ENCODE measurements around the gene MINK1.
A peak's percentile ranks its signal among the peaks of the same experiment; 100 is the strongest.

The MINK1 gene

DNA sequence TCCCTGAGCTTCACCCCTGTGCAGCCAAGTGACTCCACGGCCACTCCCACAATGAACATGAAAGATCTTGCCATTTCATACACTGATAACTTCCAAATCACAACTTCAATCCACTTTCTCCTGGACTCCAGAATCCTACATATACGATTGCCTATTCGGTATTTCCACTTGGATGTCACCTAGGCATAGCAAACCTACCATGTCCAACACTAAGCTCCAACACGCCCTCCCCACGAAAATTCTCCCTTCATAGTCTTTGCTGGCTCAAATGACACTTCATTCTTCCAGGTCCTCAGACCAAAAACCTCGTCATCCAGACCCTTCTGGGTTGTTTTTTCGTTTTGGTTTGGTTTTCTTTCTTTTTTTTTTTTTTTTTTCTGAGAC, 42.4 kb upstream of the MINK1 start (continued):
- TF ChIP-seq, protein P1, sequence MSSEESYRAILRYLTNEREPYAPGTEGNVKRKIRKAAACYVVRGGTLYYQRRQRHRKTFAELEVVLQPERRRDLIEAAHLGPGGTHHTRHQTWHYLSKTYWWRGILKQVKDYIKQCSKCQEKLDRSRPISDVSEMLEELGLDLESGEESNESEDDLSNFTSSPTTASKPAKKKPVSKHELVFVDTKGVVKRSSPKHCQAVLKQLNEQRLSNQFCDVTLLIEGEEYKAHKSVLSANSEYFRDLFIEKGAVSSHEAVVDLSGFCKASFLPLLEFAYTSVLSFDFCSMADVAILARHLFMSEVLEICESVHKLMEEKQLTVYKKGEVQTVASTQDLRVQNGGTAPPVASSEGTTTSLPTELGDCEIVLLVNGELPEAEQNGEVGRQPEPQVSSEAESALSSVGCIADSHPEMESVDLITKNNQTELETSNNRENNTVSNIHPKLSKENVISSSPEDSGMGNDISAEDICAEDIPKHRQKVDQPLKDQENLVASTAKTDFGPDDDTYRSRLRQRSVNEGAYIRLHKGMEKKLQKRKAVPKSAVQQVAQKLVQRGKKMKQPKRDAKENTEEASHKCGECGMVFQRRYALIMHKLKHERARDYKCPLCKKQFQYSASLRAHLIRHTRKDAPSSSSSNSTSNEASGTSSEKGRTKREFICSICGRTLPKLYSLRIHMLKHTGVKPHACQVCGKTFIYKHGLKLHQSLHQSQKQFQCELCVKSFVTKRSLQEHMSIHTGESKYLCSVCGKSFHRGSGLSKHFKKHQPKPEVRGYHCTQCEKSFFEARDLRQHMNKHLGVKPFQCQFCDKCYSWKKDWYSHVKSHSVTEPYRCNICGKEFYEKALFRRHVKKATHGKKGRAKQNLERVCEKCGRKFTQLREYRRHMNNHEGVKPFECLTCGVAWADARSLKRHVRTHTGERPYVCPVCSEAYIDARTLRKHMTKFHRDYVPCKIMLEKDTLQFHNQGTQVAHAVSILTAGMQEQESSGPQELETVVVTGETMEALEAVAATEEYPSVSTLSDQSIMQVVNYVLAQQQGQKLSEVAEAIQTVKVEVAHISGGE (tag by site-specific recombination; conservative IDR thresholded peaks at IDR 0.05; ENCODE audit: low read depth), result no peak
- no peak for TF ChIP-seq FEZF1 (tag by site-specific recombination; IDR thresholded peaks at IDR 0.05)
- TF ChIP-seq, protein P2, sequence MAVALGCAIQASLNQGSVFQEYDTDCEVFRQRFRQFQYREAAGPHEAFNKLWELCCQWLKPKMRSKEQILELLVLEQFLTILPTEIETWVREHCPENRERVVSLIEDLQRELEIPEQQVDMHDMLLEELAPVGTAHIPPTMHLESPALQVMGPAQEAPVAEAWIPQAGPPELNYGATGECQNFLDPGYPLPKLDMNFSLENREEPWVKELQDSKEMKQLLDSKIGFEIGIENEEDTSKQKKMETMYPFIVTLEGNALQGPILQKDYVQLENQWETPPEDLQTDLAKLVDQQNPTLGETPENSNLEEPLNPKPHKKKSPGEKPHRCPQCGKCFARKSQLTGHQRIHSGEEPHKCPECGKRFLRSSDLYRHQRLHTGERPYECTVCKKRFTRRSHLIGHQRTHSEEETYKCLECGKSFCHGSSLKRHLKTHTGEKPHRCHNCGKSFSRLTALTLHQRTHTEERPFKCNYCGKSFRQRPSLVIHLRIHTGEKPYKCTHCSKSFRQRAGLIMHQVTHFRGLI (tag by site-specific recombination; IDR thresholded peaks at IDR 0.05), result no peak
- TF ChIP-seq ZNF112 (tag by site-specific recombination; IDR thresholded peaks at IDR 0.05), result no peak
- 0 out of 2 replicates have a peak, but pooled peaks have one; percentile 6 for TF ChIP-seq ZNF600 (tag by site-specific recombination; IDR thresholded peaks at IDR 0.05)

DNA sequence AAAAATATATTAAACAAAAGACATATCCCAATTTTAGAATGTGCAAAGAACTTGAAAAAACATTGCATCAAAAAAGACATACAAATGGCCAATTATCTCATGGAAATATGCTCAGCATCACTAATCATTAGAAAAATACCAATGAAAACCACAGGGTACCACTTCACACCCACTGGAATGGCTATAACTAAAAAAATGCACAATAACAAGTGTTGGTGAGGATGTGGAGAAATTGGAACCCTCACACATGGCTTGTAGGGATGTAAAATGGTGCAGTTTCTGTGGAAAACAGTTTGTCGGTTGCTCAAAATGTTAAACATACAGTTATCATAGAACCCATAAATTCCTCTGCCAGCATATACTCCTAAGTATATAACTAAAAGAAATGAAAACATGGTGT, 38.0 kb upstream of the MINK1 start:
- ChIA-PET POLR2A (no interaction called here), CTCF (no interaction called here)
- peaks cover 16 to 21% of the 10 kb centered on the region in 2 experiments for H3K36me3 ChIP-seq (ENCODE audit: control insufficient read depth in 2 of 2, insufficient read depth in 1 of 2, low read length in 2 of 2)
- TF ChIP-seq ZNF529 (tag by site-specific recombination; IDR thresholded peaks at IDR 0.05; ENCODE audit: insufficient replicate concordance) (no peak), ZNF184 (tag by site-specific recombination; IDR thresholded peaks at IDR 0.05) (peak; percentile 99), ZNF324 (tag by site-specific recombination; IDR thresholded peaks at IDR 0.05) (no peak), ZNF777 (tag by site-specific recombination; IDR thresholded peaks at IDR 0.05; ENCODE audit: borderline replicate concordance) (no peak)
- H3K4me3 ChIP-seq (ENCODE audit: low read depth, low read length), result no peak overlapping the region
- no peaks in the 10 kb centered on the region for H3K9me3 ChIP-seq (ENCODE audit: control insufficient read depth, insufficient read depth, low read depth, low read length)
- no peak overlapping the region for H3K27ac ChIP-seq (ENCODE audit: extremely low read depth, low read depth, low read length)
- H3K4me1 ChIP-seq (ENCODE audit: control insufficient read depth, insufficient read depth, low read length), result 0 out of 2 replicates have a peak, but pooled peaks cover 2% of the 10 kb centered on the region

DNA sequence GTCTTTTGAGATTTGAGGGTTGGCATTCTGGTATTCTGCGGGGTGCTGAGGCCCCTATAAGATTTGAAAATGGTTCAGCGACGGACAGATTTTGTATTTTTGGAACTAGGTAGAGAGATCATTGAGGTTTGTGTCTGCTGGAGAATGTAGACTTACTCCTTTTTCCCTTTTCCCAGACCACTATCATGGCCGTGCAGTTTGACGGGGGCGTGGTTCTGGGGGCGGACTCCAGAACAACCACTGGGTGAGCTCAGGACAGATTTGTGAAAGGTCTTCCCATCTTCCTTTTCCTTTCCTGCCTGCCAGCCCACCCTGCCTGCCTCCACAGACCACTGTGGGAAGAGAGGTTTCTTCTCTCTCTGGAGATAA, 36.6 kb upstream of the MINK1 start:
- H3K4me1 ChIP-seq (ENCODE audit: control insufficient read depth, insufficient read depth, low read length), result 0 out of 2 replicates have a peak, but pooled peaks cover 2% of the 10 kb centered on the region
- ChIA-PET CTCF (interaction anchor here (0.6 to 0.8 kb wide), 2 partner anchors 16 to 816 kb away, joined by 3 to 6 read pairs; no protein-coding TSS in a partner anchor), POLR2A (interaction anchor here (1.0 to 1.7 kb wide), 8 partner anchors 10 to 191 kb away, joined by 3 to 41 read pairs (median 3); partner anchors contain the start of genes ARRB2, CAMTA2, MED11 and PLD2)
- H3K27ac ChIP-seq (ENCODE audit: extremely low read depth, low read depth, low read length), result peak overlapping the region; percentile 72
- no peaks in the 10 kb centered on the region for H3K9me3 ChIP-seq (ENCODE audit: control insufficient read depth, insufficient read depth, low read depth, low read length)
- H3K36me3 ChIP-seq (ENCODE audit: control insufficient read depth in 2 of 2, insufficient read depth in 1 of 2, low read length in 2 of 2), result peaks cover 16 to 21% of the 10 kb centered on the region in 2 experiments
- peak overlapping the region; percentile 97 for H3K4me3 ChIP-seq (ENCODE audit: low read depth, low read length)
- TF ChIP-seq ZNF23 (tag by site-specific recombination; IDR thresholded peaks at IDR 0.05; ENCODE audit: borderline replicate concordance) (no peak), ZNF24 (tag by site-specific recombination; IDR thresholded peaks at IDR 0.05) (no peak), ZNF660 (tag by site-specific recombination; IDR thresholded peaks at IDR 0.05) (no peak), ZNF555 (tag by site-specific recombination; conservative IDR thresholded peaks at IDR 0.05) (no peak), ZNF416 (tag by site-specific recombination; IDR thresholded peaks at IDR 0.05) (no peak), ZNF664 (tag by site-specific recombination; IDR thresholded peaks at IDR 0.05) (no peak), ZNF214 (tag by site-specific recombination; IDR thresholded peaks at IDR 0.05; ENCODE audit: borderline replicate concordance) (no peak), ZNF510 (tag by site-specific recombination; IDR thresholded peaks at IDR 0.05; ENCODE audit: insufficient replicate concordance) (no peak), ZNF514 (tag by site-specific recombination; IDR thresholded peaks at IDR 0.05) (no peak), ZBTB20 (tag by site-specific recombination; IDR thresholded peaks at IDR 0.05) (no peak), ZNF335 (tag by site-specific recombination; conservative IDR thresholded peaks at IDR 0.05) (peak; percentile 5; the same call in 1 of the 2 replicates), PRDM1 (tag by site-specific recombination; IDR thresholded peaks at IDR 0.05) (0 out of 2 replicates have a peak, but pooled peaks have one; percentile 31), ZNF324 (tag by site-specific recombination; IDR thresholded peaks at IDR 0.05) (no peak), ZNF544 (tag by site-specific recombination; IDR thresholded peaks at IDR 0.05) (no peak), ZNF175 (tag by site-specific recombination; IDR thresholded peaks at IDR 0.05) (no peak), ZNF266 (tag by site-specific recombination; IDR thresholded peaks at IDR 0.05; ENCODE audit: low read depth) (no peak), ZNF391 (tag by site-specific recombination; IDR thresholded peaks at IDR 0.05; ENCODE audit: borderline replicate concordance, low read depth) (no peak)
- TF ChIP-seq, protein P3, sequence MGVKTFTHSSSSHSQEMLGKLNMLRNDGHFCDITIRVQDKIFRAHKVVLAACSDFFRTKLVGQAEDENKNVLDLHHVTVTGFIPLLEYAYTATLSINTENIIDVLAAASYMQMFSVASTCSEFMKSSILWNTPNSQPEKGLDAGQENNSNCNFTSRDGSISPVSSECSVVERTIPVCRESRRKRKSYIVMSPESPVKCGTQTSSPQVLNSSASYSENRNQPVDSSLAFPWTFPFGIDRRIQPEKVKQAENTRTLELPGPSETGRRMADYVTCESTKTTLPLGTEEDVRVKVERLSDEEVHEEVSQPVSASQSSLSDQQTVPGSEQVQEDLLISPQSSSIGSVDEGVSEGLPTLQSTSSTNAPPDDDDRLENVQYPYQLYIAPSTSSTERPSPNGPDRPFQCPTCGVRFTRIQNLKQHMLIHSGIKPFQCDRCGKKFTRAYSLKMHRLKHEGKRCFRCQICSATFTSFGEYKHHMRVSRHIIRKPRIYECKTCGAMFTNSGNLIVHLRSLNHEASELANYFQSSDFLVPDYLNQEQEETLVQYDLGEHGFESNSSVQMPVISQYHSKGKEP (tag by site-specific recombination; IDR thresholded peaks at IDR 0.05), result no peak
- TF ChIP-seq, protein P4, sequence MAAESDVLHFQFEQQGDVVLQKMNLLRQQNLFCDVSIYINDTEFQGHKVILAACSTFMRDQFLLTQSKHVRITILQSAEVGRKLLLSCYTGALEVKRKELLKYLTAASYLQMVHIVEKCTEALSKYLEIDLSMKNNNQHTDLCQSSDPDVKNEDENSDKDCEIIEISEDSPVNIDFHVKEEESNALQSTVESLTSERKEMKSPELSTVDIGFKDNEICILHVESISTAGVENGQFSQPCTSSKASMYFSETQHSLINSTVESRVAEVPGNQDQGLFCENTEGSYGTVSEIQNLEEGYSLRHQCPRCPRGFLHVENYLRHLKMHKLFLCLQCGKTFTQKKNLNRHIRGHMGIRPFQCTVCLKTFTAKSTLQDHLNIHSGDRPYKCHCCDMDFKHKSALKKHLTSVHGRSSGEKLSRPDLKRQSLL (tag by site-specific recombination; IDR thresholded peaks at IDR 0.05), result no peak
